ENCODE data around the gene POLR3A. TPM values are rescaled to one million over a fixed set of nuclear protein-coding genes. Genes with fewer than 3 reads are reported as not detected.
"Not testable (repeated sequence)": the region's sequence is repeated elsewhere in the genome, so short reads cannot be mapped to it uniquely, and the experiment has no call there.

Gene POLR3A
- total and polyA plus RNA-seq, 2 donors: 5.6 to 9.4 TPM

- 98% methylated on average over 12 of the region's 12 CpGs for WGBS
- not testable (repeated sequence) for DNase-seq (ENCODE audit: low read depth in 6 of 9, low spot score in 9 of 9)
These were observed 40.7 kb upstream of the POLR3A start for GRCh38 chr10:78070064-78070463.

GRCh38 chr10:78069151-78069550 is 39.8 kb upstream of the POLR3A start:
- H3K9me3 ChIP-seq (ENCODE audit: control insufficient read depth in 2 of 2, insufficient read depth in 1 of 2, low read length in 1 of 2): no peaks in the 10 kb centered on the region
- no peak for DNase-seq (ENCODE audit: low read depth in 6 of 9, low spot score in 9 of 9)
- WGBS: 97% methylated on average over 6 of the region's 6 CpGs

More at GRCh38 chr10:78070064-78070463, 40.7 kb upstream of the POLR3A start:
- H3K27ac ChIP-seq (ENCODE audit: low read depth in 1 of 2, low read length in 1 of 2); H3K9me3 ChIP-seq (ENCODE audit: control insufficient read depth in 2 of 2, insufficient read depth in 1 of 2, low read length in 1 of 2); H3K36me3 ChIP-seq (ENCODE audit: control insufficient read depth in 2 of 2, insufficient read depth in 2 of 2, low read length in 1 of 2); H3K27me3 ChIP-seq (ENCODE audit: control insufficient read depth in 2 of 2, insufficient read depth in 1 of 2, low read length in 1 of 2); H3K4me3 ChIP-seq (ENCODE audit: low read length in 2 of 2): not testable (repeated sequence)
- H3K4me1 ChIP-seq (ENCODE audit: control insufficient read depth in 2 of 2, insufficient read depth in 2 of 2, low read length in 2 of 2): peaks cover 22 to 28% of the 10 kb centered on the region in 2 donors

GRCh38 chr10:78066728-78067430 is 37.6 kb upstream of the POLR3A start:
- no peak overlapping the region for H3K4me3 ChIP-seq (ENCODE audit: low read length in 2 of 2)
- no peak for DNase-seq (ENCODE audit: low read depth in 6 of 9, low spot score in 9 of 9)
- H3K4me1 ChIP-seq (ENCODE audit: control insufficient read depth in 2 of 2, insufficient read depth in 2 of 2, low read length in 2 of 2): peaks cover 38 to 47% of the 10 kb centered on the region in 2 donors
- H3K36me3 ChIP-seq (ENCODE audit: control insufficient read depth in 2 of 2, insufficient read depth in 2 of 2, low read length in 1 of 2): no peaks in the 10 kb centered on the region
- no peaks in the 10 kb centered on the region for H3K27me3 ChIP-seq (ENCODE audit: control insufficient read depth in 2 of 2, insufficient read depth in 1 of 2, low read length in 1 of 2)
- WGBS: 96% methylated on average over 11 of the region's 11 CpGs
- no peak overlapping the region for H3K27ac ChIP-seq (ENCODE audit: low read depth in 1 of 2, low read length in 1 of 2)
- no peaks in the 10 kb centered on the region for H3K9me3 ChIP-seq (ENCODE audit: control insufficient read depth in 2 of 2, insufficient read depth in 1 of 2, low read length in 1 of 2)

More at GRCh38 chr10:78069151-78069550, 39.8 kb upstream of the POLR3A start:
- Histone ChIP-seq H3K4me1 (ENCODE audit: control insufficient read depth in 2 of 2, insufficient read depth in 2 of 2, low read length in 2 of 2) (peaks cover 22 to 28% of the 10 kb centered on the region in 2 donors), H3K4me3 (ENCODE audit: low read length in 2 of 2) (no peak overlapping the region), H3K27me3 (ENCODE audit: control insufficient read depth in 2 of 2, insufficient read depth in 1 of 2, low read length in 1 of 2) (no peaks in the 10 kb centered on the region), H3K27ac (ENCODE audit: low read depth in 1 of 2, low read length in 1 of 2) (no peak overlapping the region), H3K36me3 (ENCODE audit: control insufficient read depth in 2 of 2, insufficient read depth in 2 of 2, low read length in 1 of 2) (no peaks in the 10 kb centered on the region)

- Histone ChIP-seq H3K9me3 (ENCODE audit: control insufficient read depth in 2 of 2, insufficient read depth in 1 of 2, low read length in 1 of 2) (no peaks in the 10 kb centered on the region), H3K27me3 (ENCODE audit: control insufficient read depth in 2 of 2, insufficient read depth in 1 of 2, low read length in 1 of 2) (no peaks in the 10 kb centered on the region), H3K4me1 (ENCODE audit: control insufficient read depth in 2 of 2, insufficient read depth in 2 of 2, low read length in 2 of 2) (peaks cover 44 to 55% of the 10 kb centered on the region in 2 donors), H3K4me3 (ENCODE audit: low read length in 2 of 2) (no peak overlapping the region), H3K36me3 (ENCODE audit: control insufficient read depth in 2 of 2, insufficient read depth in 2 of 2, low read length in 1 of 2) (no peaks in the 10 kb centered on the region), H3K27ac (ENCODE audit: low read depth in 1 of 2, low read length in 1 of 2) (no peak overlapping the region)
- DNase-seq (ENCODE audit: low read depth in 6 of 9, low spot score in 9 of 9): no peak
- 77% methylated on average over 5 of the region's 5 CpGs for WGBS
These were observed 36.7 kb upstream of the POLR3A start for GRCh38 chr10:78066012-78066411.

- DNase-seq (ENCODE audit: low read depth in 6 of 9, low spot score in 9 of 9): peak in 5 of 9 donors; percentile 39 to 76 (median 54)
- Histone ChIP-seq H3K9me3 (ENCODE audit: control insufficient read depth in 2 of 2, insufficient read depth in 1 of 2, low read length in 1 of 2) (no peaks in the 10 kb centered on the region), H3K4me1 (ENCODE audit: control insufficient read depth in 2 of 2, insufficient read depth in 2 of 2, low read length in 2 of 2) (peaks cover 44 to 55% of the 10 kb centered on the region in 2 donors), H3K27ac (ENCODE audit: low read depth in 1 of 2, low read length in 1 of 2) (no peak overlapping the region), H3K4me3 (ENCODE audit: low read length in 2 of 2) (no peak overlapping the region), H3K27me3 (ENCODE audit: control insufficient read depth in 2 of 2, insufficient read depth in 1 of 2, low read length in 1 of 2) (no peaks in the 10 kb centered on the region), H3K36me3 (ENCODE audit: control insufficient read depth in 2 of 2, insufficient read depth in 2 of 2, low read length in 1 of 2) (no peaks in the 10 kb centered on the region)
- WGBS: 4% methylated on average over 2 of the region's 2 CpGs
These were observed 36.3 kb upstream of the POLR3A start for GRCh38 chr10:78065611-78066010.

- no CpG with 5 or more reads among the region's 2 CpGs for WGBS
- not testable (repeated sequence) for H3K27ac ChIP-seq (ENCODE audit: low read depth in 1 of 2, low read length in 1 of 2); H3K27me3 ChIP-seq (ENCODE audit: control insufficient read depth in 2 of 2, insufficient read depth in 1 of 2, low read length in 1 of 2); H3K4me3 ChIP-seq (ENCODE audit: low read length in 2 of 2); H3K9me3 ChIP-seq (ENCODE audit: control insufficient read depth in 2 of 2, insufficient read depth in 1 of 2, low read length in 1 of 2); H3K36me3 ChIP-seq (ENCODE audit: control insufficient read depth in 2 of 2, insufficient read depth in 2 of 2, low read length in 1 of 2); DNase-seq (ENCODE audit: low read depth in 6 of 9, low spot score in 9 of 9)
- H3K4me1 ChIP-seq (ENCODE audit: control insufficient read depth in 2 of 2, insufficient read depth in 2 of 2, low read length in 2 of 2): peaks cover 44 to 55% of the 10 kb centered on the region in 2 donors
These were observed 35.6 kb upstream of the POLR3A start for GRCh38 chr10:78064919-78065318.

GRCh38 chr10:78063236-78063635 is 33.9 kb upstream of the POLR3A start:
- Histone ChIP-seq H3K27me3 (ENCODE audit: control insufficient read depth in 2 of 2, insufficient read depth in 1 of 2, low read length in 1 of 2) (no peaks in the 10 kb centered on the region), H3K9me3 (ENCODE audit: control insufficient read depth in 2 of 2, insufficient read depth in 1 of 2, low read length in 1 of 2) (no peaks in the 10 kb centered on the region), H3K36me3 (ENCODE audit: control insufficient read depth in 2 of 2, insufficient read depth in 2 of 2, low read length in 1 of 2) (no peaks in the 10 kb centered on the region), H3K27ac (ENCODE audit: low read depth in 1 of 2, low read length in 1 of 2) (no peak overlapping the region), H3K4me1 (ENCODE audit: control insufficient read depth in 2 of 2, insufficient read depth in 2 of 2, low read length in 2 of 2) (peaks cover 44 to 55% of the 10 kb centered on the region in 2 donors), H3K4me3 (ENCODE audit: low read length in 2 of 2) (no peak overlapping the region)
- no peak for DNase-seq (ENCODE audit: low read depth in 6 of 9, low spot score in 9 of 9)
- 55% methylated on average over 2 of the region's 2 CpGs for WGBS

GRCh38 chr10:78062296-78062695 is 33.0 kb upstream of the POLR3A start:
- Histone ChIP-seq H3K4me3 (ENCODE audit: low read length in 2 of 2) (no peak overlapping the region), H3K27ac (ENCODE audit: low read depth in 1 of 2, low read length in 1 of 2) (no peak overlapping the region), H3K9me3 (ENCODE audit: control insufficient read depth in 2 of 2, insufficient read depth in 1 of 2, low read length in 1 of 2) (no peaks in the 10 kb centered on the region), H3K36me3 (ENCODE audit: control insufficient read depth in 2 of 2, insufficient read depth in 2 of 2, low read length in 1 of 2) (no peaks in the 10 kb centered on the region), H3K4me1 (ENCODE audit: control insufficient read depth in 2 of 2, insufficient read depth in 2 of 2, low read length in 2 of 2) (peaks cover 42 to 48% of the 10 kb centered on the region in 2 donors), H3K27me3 (ENCODE audit: control insufficient read depth in 2 of 2, insufficient read depth in 1 of 2, low read length in 1 of 2) (no peaks in the 10 kb centered on the region)
- WGBS: 13% methylated on average over 5 of the region's 5 CpGs
- DNase-seq (ENCODE audit: low read depth in 6 of 9, low spot score in 9 of 9): peak in 5 of 9 donors; percentile 42 to 83 (median 54)

GRCh38 chr10:78059906-78060702 is 30.8 kb upstream of the POLR3A start:
- H3K36me3 ChIP-seq (ENCODE audit: control insufficient read depth in 2 of 2, insufficient read depth in 2 of 2, low read length in 1 of 2): no peaks in the 10 kb centered on the region
- H3K27me3 ChIP-seq (ENCODE audit: control insufficient read depth in 2 of 2, insufficient read depth in 1 of 2, low read length in 1 of 2): no peaks in the 10 kb centered on the region
- no peak overlapping the region for H3K4me3 ChIP-seq (ENCODE audit: low read length in 2 of 2)
- no peak for DNase-seq (ENCODE audit: low read depth in 6 of 9, low spot score in 9 of 9)
- 98% methylated on average over 12 of the region's 12 CpGs for WGBS
- peaks cover 22 to 28% of the 10 kb centered on the region in 2 donors for H3K4me1 ChIP-seq (ENCODE audit: control insufficient read depth in 2 of 2, insufficient read depth in 2 of 2, low read length in 2 of 2)
- H3K9me3 ChIP-seq (ENCODE audit: control insufficient read depth in 2 of 2, insufficient read depth in 1 of 2, low read length in 1 of 2): no peaks in the 10 kb centered on the region
- H3K27ac ChIP-seq (ENCODE audit: low read depth in 1 of 2, low read length in 1 of 2): no peak overlapping the region

All from thymus (tissue), 11 donors.